ENCODE measurements around the gene PGP.
A peak's percentile ranks its signal among the peaks of the same experiment; 100 is the strongest.

PGP gene

GRCh38 chr16:2197765-2198164, 16.9 kb downstream of the PGP start:
- no peak for DNase-seq

- no peak for DNase-seq
These were observed 17.6 kb downstream of the PGP start for GRCh38 chr16:2196981-2197511.

GRCh38 chr16:2196162-2196980, 18.3 kb downstream of the PGP start, which contains the start of gene CASKIN1:
Gene CASKIN1 (minus strand): TSS chr16:2196605. CDS start chr16:2196432, 173 bp downstream.
- DNase-seq, result peak; percentile 18

- DNase-seq, result no peak
These were observed 19.1 kb downstream of the PGP start for GRCh38 chr16:2195322-2196161.

GRCh38 chr16:2194852-2195321, 19.8 kb downstream of the PGP start:
- DNase-seq, result peak; percentile 72

- no peak for DNase-seq
These were observed 20.3 kb downstream of the PGP start for GRCh38 chr16:2194166-2194834.

GRCh38 chr16:2191446-2191706, 23.3 kb downstream of the PGP start:
- no peak for DNase-seq

GRCh38 chr16:2190659-2191445, 23.8 kb downstream of the PGP start:
- DNase-seq, result no peak

- no peak for DNase-seq
These were observed 24.5 kb downstream of the PGP start for GRCh38 chr16:2190002-2190658.

GRCh38 chr16:2189252-2189893, 25.3 kb downstream of the PGP start:
- DNase-seq, result no peak

GRCh38 chr16:2188395-2188794, 26.2 kb downstream of the PGP start:
- no peak for DNase-seq

GRCh38 chr16:2187212-2187611, 27.4 kb downstream of the PGP start:
- DNase-seq, result no peak

- no peak for DNase-seq
These were observed 28.1 kb downstream of the PGP start for GRCh38 chr16:2186505-2186904.

GRCh38 chr16:2186064-2186463, 28.6 kb downstream of the PGP start:
- no peak for DNase-seq

- no peak for DNase-seq
These were observed 29.7 kb downstream of the PGP start for GRCh38 chr16:2184962-2185361.

- no peak for DNase-seq
These were observed 30.3 kb downstream of the PGP start for GRCh38 chr16:2184346-2184745.

- no peak for DNase-seq
These were observed 31.0 kb downstream of the PGP start for GRCh38 chr16:2183671-2184070.

GRCh38 chr16:2181952-2182351, 32.7 kb downstream of the PGP start:
- DNase-seq, result no peak

- no peak for DNase-seq
These were observed 33.4 kb downstream of the PGP start for GRCh38 chr16:2180962-2181923.

- no peak for DNase-seq
These were observed 34.2 kb downstream of the PGP start for GRCh38 chr16:2180461-2180860.
